ENCODE data around the gene MAP3K2.
A peak's percentile ranks its signal among the peaks of the same experiment; 100 is the strongest.

MAP3K2 gene

DNA sequence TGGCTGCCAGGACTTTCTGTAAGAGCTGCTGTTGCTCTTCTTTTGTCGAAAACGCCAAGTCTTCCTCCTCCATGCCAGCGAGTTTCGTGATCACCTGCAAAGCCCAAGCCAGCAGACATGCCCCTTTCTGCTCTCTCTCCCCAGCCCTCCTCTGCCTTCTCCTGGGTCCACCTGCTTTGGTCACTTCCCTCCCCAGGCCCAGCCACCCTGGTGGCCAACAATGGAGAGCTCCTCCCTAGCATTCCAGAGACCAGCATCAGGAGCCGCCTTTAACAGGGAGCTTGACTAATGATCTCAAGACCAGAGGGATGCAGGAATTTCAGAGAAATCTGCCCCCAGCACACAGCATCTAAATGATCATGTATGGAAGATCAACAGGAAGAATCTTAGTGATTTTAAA, 128.4 kb downstream of the MAP3K2 start:
- TF ChIP-seq CTCF (IDR thresholded peaks at IDR 0.05; ENCODE audit: low read depth, low read length, missing control alignments): no peak
- DNase-seq (ENCODE audit: extremely low read depth, low read depth): no peak
- H3K4me3 ChIP-seq (replicated peaks; ENCODE audit: low read depth, low read length): no peak overlapping the region

DNA sequence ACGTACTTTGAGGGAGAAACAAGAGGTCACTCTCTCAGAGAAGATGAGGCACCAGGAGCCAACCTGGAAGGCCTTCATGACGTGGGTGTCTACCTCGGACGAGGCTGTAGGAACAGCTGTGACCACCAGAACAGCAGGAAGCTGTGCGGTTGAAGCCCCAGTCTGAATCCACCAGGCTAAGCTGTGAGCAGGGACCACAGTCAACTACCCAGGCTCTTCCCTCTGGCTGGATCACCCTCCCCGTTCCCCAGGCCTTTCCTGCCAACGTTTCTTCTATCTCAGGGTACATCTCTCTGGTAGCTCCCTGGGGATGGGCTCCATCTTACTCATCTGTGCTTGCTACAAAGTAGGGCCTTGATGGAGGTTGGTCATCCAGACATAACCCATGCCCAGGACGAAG, 130.9 kb downstream of the MAP3K2 start:
- no peak overlapping the region for H3K4me3 ChIP-seq (replicated peaks; ENCODE audit: low read depth, low read length)
- no peak for TF ChIP-seq CTCF (IDR thresholded peaks at IDR 0.05; ENCODE audit: low read depth, low read length, missing control alignments)
- no peak for DNase-seq (ENCODE audit: extremely low read depth, low read depth)

GRCh38 chr2:127256381-127256780, 131.4 kb downstream of the MAP3K2 start:
- no peak for DNase-seq (ENCODE audit: extremely low read depth, low read depth)
- H3K4me3 ChIP-seq (replicated peaks; ENCODE audit: low read depth, low read length): no peak overlapping the region
- no peak for TF ChIP-seq CTCF (IDR thresholded peaks at IDR 0.05; ENCODE audit: low read depth, low read length, missing control alignments)

- H3K4me3 ChIP-seq (replicated peaks; ENCODE audit: low read depth, low read length): no peak overlapping the region
- TF ChIP-seq CTCF (IDR thresholded peaks at IDR 0.05; ENCODE audit: low read depth, low read length, missing control alignments): no peak
- DNase-seq (ENCODE audit: extremely low read depth, low read depth): no peak
Observed at GRCh38 chr2:127255721-127256120, 132.1 kb downstream of the MAP3K2 start.

GRCh38 chr2:127255146-127255545, 132.6 kb downstream of the MAP3K2 start:
- TF ChIP-seq CTCF (IDR thresholded peaks at IDR 0.05; ENCODE audit: low read depth, low read length, missing control alignments): no peak
- no peak for DNase-seq (ENCODE audit: extremely low read depth, low read depth)
- H3K4me3 ChIP-seq (replicated peaks; ENCODE audit: low read depth, low read length): no peak overlapping the region

- no peak overlapping the region for H3K4me3 ChIP-seq (replicated peaks; ENCODE audit: low read depth, low read length)
- DNase-seq (ENCODE audit: extremely low read depth, low read depth): peak; percentile 9
- TF ChIP-seq CTCF (IDR thresholded peaks at IDR 0.05; ENCODE audit: low read depth, low read length, missing control alignments): no peak
Observed at GRCh38 chr2:127254386-127254981, 133.3 kb downstream of the MAP3K2 start.
